Stimulated activated CD4-positive, alpha-beta T cell treated with anti-CD3 and anti-CD28 coated beads, TNF-alpha, amount 100 ng/mL, for 1 hour (primary cell): ENCODE data around the gene DMRT2.

Experiments
- DNase-seq, 3 donors: peaks; one replicate each; pipeline ENCODE4 v3.0.0-alpha.2; 2020; ENCODE audit warnings: low read depth in 3 of 3, low spot score in 1 of 3

DMRT2 gene

DNA sequence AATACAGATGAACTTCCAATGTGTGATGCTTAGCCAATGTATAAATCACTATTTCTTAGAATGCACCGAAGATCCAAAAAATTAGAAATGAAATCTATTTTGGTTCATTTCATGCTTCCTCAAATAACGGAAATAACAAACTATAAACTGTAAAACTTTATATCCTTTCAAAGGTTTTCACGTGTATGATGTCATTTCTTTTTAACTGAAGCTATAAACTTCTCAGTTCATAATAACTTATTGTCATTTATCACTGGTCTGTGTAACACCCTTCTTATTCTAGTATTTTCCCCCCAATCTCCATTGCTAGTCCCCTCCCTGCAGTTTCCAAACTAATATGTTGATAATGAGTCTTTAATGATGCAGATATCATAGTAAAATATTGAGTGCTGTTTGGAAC lies 36.4 kb downstream of the DMRT2 start:
- no peak for DNase-seq

- DNase-seq, result no peak
These were observed 37.1 kb downstream of the DMRT2 start for GRCh38 chr9:1087120-1087881.

DNA sequence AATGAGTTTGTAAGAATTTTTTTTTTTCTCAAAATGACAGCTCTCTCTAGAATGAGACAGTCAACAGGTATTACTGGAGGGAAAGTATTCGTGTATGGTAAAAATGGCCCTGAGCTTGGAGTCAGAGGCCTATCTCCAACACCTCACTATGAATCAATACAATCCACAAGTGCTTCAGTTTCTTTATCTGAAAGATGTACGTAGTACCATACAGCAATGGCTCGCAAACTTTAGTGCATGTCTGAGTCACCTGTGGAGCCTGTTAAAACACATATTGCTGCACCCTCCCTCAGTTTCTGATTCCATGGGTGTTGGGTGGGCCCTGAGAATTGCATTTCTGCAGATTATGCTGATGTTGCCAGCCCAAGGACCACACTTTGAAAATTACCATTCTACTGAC lies 44.6 kb downstream of the DMRT2 start:
- no peak for DNase-seq

DNA sequence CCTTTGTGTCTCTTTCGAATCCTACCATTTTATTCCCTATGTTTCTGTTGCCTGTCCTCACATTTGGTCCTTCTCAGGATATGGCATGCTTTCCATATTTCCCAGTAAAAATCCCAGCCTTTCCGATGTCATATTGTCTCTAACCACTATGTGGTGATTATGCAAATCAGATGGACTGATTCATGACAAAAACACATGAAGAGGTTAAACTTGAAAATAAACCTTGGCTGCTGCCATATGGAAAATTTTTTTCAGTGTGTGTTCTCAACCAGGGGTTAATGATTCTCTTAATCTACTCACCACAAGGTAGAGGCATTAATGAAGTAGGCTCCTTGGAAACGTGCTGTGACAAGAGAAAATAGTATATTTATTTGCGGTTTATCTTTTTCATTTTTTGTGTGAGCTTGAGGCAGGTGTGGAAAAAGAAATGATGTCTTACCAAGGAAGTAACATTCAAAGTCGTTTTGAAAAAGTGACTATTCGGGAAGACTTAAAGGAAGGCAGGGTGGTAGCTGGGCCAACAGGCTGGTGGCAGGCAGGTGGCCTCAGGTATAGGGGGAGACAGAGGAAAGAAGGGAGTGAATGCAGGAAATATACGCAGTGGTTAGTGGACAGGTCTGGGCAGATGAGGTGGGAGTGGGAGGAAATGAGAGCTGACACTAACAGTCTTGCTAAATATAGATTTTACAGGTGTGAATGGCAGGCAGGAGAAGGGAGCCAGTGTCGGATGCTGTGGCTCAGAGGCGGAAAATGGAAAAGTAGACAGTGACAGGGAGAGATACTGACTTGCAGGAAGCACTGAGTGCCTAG lies 46.2 kb downstream of the DMRT2 start:
- DNase-seq, result no peak

GRCh38 chr9:1098551-1098950 lies 48.4 kb downstream of the DMRT2 start:
- no peak for DNase-seq

GRCh38 chr9:1100201-1100600 lies 50.0 kb downstream of the DMRT2 start:
- DNase-seq, result no peak

GRCh38 chr9:1100945-1101344 lies 50.8 kb downstream of the DMRT2 start:
- DNase-seq, result no peak

- DNase-seq, result no peak
These were observed 51.9 kb downstream of the DMRT2 start for GRCh38 chr9:1101846-1102641.

GRCh38 chr9:1102642-1102970 lies 52.4 kb downstream of the DMRT2 start:
- DNase-seq, result no peak
